ENCODE measurements around the gene ASPG.

- TF ChIP-seq CTCF (IDR thresholded peaks at IDR 0.05) (no peak), ZFX (IDR thresholded peaks at IDR 0.05; ENCODE audit: borderline replicate concordance) (no peak)
Observed at GRCh38 chr14:104159990-104160389, 74.5 kb downstream of the ASPG start.
